ENCODE data around the gene THSD7A.

Gene THSD7A

DNA sequence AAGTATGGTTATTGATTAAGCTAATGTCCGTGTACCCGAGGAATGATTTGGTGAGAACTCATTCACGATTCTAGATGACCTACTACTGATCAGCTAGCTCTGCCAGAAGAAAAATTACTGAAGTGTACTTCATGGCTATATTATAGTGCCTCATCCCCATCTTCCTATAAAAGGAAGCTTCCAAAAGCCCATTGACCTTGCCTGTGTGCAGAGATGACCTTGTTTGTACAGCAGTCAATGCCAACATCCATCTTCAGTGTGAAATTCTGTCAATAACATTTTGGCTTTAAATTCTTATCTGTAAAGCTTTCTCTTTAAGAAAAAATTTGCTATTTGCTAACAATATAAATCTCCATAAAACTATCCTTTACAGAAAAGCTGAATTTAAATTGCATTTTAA lies 315.7 kb downstream of the THSD7A start:
- TF ChIP-seq CTCF (IDR thresholded peaks at IDR 0.05; ENCODE audit: insufficient read depth, missing control alignments): no peak
- DNase-seq (ENCODE audit: insufficient read length, low spot score) (no peak), FAIRE-seq (no peak)

DNA sequence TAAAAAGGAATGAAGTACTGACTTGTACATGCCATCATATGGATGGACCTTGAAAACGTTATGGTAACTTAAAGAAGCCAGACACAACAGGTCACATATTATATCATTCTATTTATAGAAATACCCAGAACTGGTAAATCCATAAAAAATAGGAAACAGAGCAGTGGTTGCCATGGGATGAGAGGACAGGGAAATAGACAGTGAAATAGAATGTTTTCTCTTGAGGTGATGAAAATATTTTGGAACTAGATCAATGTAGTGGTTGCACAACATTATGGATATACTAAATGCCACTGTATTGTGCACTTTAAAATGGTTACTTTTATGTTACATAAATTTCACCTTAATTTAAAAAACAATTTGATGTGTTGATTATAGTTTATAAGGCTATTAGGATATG lies 318.5 kb downstream of the THSD7A start:
- DNase-seq (ENCODE audit: insufficient read length, low spot score) (no peak), FAIRE-seq (no peak)
- TF ChIP-seq CTCF (IDR thresholded peaks at IDR 0.05; ENCODE audit: insufficient read depth, missing control alignments): no peak

DNA sequence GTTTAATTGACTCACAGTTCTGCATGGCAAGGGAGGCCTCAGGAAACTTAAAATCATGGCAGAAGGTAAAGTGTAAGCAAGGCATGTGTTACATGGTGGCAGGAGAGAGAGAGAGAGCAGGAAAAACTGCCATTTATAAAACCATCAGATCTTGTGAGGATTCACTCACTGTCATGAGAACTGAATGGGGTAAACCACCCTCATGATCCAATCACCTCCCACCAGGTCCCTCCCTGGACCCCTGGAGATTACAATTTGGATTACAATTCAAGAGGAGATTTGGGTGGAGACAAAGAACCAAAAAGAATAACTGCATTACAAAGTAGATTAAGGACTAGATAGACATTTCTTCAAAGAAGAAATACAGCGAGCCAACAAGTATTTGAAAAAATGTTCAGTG lies 324.1 kb downstream of the THSD7A start:
- no peak for TF ChIP-seq CTCF (IDR thresholded peaks at IDR 0.05; ENCODE audit: insufficient read depth, missing control alignments)
- DNase-seq (ENCODE audit: insufficient read length, low spot score): no peak
- FAIRE-seq: no peak

DNA sequence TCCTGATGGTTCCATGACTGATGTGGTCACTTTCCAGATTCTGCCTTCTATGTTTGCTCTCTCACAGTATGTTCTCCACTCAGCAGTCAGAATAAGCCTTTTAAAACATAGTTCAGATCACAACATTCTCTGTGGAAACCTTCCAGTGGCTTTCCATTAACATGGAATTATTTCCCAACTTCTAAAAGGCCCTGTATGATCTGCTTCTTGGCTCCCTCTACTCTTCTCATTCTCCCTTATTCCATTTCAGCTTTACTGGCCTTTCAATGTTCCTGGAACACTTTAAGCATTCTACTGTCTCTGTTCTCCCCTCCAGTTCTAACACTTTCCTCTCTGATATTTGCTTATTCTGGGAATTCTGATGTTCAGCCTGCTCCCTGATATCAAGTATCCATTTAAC lies 325.6 kb downstream of the THSD7A start:
- FAIRE-seq (no peak), DNase-seq (ENCODE audit: insufficient read length, low spot score) (no peak)
- TF ChIP-seq CTCF (IDR thresholded peaks at IDR 0.05; ENCODE audit: insufficient read depth, missing control alignments): no peak

GRCh38 chr7:11505471-11505985 lies 326.5 kb downstream of the THSD7A start:
- no peak for TF ChIP-seq CTCF (IDR thresholded peaks at IDR 0.05; ENCODE audit: insufficient read depth, missing control alignments)
- FAIRE-seq (no peak), DNase-seq (ENCODE audit: insufficient read length, low spot score) (no peak)

DNA sequence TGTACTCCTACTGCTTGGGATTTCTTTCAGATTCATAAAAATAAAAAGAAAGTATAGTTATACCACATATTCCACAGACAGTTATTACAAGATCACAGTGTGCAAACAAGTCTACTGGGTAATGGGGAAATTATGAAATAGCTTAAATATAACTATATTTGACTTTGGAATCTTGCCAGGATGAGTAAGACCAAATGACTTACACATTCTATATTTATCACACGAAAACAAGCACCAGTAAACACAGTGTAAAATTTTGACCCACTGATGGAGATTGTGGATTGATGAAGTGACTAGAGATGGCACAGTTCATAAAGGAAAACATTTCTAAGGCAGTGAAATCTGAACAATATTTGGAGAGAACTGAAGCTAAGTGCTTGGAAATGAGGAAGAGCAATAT lies 339.7 kb downstream of the THSD7A start:
- no peak for TF ChIP-seq CTCF (IDR thresholded peaks at IDR 0.05; ENCODE audit: insufficient read depth, missing control alignments)
- FAIRE-seq (no peak), DNase-seq (ENCODE audit: insufficient read length, low spot score) (no peak)

DNA sequence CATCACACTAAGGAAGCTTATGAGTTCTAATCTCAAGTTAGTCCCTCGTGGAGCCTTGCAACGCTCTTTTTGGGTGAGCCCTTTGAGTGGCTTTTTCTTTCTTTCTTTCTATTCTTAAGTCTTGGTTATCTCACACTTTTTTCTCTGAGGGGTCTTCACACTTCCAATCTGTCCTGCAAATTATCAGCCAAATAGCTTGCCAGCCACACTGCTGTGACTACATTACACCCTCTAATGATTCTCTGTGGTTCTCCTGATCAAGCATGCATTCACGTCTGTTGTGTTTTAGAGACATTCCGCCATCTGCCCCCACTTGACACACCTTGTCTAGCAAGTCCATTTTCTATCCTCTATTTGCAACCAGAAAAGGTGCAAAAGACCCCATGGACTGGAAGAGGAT lies 340.2 kb downstream of the THSD7A start:
- TF ChIP-seq CTCF (IDR thresholded peaks at IDR 0.05; ENCODE audit: insufficient read depth, missing control alignments): no peak
- FAIRE-seq (no peak), DNase-seq (ENCODE audit: insufficient read length, low spot score) (no peak)
